Activated T-cell treated with anti-CD3 and anti-CD28 coated beads, Interleukin-2, amount 50 U/mL, for 48 hours (primary cell): Measurements from ENCODE around the gene MMP15.

Experiments used
- DNase-seq, 2 experiments: peaks; one replicate each; pipeline ENCODE4 v3.0.0-alpha.2; 2020

MMP15 gene

DNA sequence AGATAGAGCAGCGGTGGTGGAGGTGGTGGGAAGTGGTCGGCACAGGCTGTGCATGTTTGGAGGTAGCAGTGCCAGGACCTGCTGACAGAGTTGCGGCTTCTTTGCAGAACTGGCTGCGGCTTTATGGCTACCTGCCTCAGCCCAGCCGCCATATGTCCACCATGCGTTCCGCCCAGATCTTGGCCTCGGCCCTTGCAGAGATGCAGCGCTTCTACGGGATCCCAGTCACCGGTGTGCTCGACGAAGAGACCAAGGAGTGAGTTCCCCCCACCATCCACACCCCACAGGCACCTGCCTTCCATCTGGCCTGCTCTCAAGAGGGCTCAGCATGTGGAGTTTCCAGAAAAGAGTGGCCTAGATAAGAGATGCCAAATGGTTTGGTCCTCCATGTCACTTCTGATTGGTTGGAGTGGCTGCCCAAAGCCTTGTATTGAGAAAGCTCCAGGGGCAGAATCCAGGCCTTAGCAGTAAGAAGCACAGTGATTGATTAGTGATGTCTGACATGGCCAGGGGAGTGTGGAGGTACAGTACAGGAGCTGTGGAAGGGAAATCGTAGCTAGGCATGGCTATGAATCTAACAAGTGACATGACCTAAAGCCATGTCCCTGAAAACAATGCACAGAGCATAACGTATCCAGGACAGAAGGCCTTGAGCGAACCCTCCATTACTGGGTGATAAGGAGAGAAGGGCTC, 12.0 kb downstream of the MMP15 start:
- no peak for DNase-seq

- no peak for DNase-seq
Measured at GRCh38 chr16:58038219-58038641, 12.7 kb downstream of the MMP15 start.

DNA sequence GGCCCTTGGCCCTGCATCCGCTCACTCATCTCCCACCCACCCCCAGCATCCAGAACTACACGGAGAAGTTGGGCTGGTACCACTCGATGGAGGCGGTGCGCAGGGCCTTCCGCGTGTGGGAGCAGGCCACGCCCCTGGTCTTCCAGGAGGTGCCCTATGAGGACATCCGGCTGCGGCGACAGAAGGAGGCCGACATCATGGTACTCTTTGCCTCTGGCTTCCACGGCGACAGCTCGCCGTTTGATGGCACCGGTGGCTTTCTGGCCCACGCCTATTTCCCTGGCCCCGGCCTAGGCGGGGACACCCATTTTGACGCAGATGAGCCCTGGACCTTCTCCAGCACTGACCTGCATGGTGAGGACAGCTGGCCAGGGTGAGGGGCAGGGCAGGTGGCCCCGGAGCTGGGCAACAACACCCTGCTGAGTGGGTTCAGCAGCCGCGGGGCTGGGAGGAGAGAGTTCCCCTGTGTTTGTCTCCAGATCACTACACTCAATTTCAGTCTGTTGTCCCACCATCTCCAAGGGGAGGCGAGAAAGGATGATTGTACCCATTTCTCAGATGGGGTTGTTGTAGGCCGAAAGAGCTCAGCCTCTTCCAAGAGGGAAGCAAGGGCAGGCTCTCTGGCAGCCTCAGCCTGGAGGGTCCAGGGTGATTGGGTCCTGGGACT, 14.4 kb downstream of the MMP15 start:
- no peak for DNase-seq

GRCh38 chr16:58040496-58040846, 14.9 kb downstream of the MMP15 start:
- DNase-seq = no peak

GRCh38 chr16:58040945-58041627, 15.5 kb downstream of the MMP15 start:
- DNase-seq = no peak

GRCh38 chr16:58041628-58041955, 16.0 kb downstream of the MMP15 start:
- no peak for DNase-seq

GRCh38 chr16:58042001-58042885, 16.7 kb downstream of the MMP15 start:
- DNase-seq = no peak

GRCh38 chr16:58042886-58043515, 17.4 kb downstream of the MMP15 start:
- no peak for DNase-seq

DNA sequence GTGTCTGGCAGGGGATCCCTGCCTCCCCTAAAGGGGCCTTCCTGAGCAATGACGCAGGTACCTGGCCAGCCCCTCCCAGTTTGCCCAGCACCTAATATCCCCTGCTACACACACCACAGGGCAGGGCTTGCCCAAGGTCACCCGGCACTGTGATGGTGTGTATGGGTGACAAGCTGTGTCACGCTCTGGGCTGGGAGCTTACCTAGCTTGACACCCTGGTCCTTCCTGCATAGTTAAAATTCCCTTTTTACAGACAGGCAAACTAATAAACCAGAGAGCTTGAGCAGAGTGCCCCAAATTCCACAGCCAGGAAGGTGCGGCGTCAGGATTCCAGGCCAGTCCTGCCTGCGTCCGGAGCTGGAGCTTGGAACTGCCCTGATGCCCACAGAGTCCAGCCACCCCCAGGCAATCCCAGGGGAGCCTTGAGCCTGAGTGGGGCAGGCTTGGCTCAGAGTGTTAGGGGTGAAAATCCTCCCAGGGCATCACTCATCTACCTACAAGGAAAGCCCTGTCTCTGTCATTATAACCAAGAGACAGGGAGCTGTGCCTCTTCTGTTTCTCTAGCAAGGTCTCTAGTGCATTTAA, 18.1 kb downstream of the MMP15 start:
- no peak for DNase-seq

GRCh38 chr16:58044266-58045019, 18.9 kb downstream of the MMP15 start:
- DNase-seq = no peak

GRCh38 chr16:58045096-58045495, 19.5 kb downstream of the MMP15 start:
- DNase-seq = no peak

DNA sequence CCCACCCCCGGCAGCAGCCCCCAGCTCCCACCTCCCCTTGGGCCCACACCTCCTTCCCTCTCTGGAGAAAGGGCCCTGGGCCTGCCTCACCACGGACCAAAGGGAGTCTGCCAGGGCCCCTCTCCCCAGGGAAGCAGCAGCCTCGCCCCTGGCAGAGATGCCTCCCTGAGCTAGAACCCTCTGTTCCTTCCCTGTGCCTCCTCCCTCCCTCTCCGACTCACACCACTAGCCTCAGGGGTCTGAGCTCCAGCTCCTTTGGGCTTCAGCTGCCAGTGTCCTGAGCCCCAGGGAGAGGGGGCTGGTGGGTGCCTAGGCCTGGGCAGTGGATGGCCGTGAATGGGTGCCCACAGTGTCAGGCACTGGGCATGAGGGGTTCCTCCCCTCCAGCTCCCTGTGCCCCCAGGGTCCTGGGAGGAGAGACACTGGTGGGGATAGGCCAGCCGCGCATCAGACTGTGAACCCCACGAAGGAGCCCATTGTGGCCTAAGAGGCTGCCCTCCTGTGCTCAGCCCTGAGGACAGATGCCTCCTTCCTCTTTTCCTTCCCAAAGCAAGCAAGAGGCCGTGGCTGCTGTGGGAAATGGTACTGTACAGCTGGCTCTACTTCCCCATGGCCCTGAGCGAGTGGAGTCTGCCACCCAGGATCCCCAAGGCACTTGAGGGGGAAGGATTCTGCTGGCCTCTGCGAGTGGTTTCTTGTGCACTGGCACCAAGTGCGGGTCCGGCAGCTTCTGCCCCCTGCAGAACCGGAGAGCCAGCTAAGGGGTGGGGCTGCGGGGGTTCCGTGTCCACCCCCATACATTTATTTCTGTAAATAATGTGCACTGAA, 20.7 kb downstream of the MMP15 start:
- no peak for DNase-seq

DNA sequence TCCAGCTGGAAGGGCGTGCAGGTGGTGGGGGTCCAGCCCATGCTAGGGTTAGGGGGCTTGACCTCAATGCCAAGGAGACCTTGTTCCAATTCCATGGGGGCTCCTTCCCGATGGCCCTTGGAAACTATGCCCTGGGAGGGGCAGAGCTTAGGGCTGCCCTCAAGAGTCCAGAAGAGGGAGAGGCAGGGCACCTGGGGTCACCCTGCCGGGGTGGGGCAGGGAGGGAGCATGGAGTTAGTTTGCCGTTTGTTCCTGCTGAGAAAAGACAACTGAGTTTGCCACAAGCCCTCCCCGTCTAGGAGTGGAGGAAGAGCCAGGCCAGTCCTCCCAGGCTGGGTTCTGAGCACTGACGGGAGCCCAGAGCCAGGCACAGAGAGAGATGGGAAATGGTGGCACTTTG, 21.4 kb downstream of the MMP15 start:
- no peak for DNase-seq

GRCh38 chr16:58047557-58048348, 22.2 kb downstream of the MMP15 start:
- DNase-seq = no peak

- DNase-seq = no peak
Measured at GRCh38 chr16:58048494-58049231, 23.1 kb downstream of the MMP15 start.

GRCh38 chr16:58049232-58050185, 24.0 kb downstream of the MMP15 start:
- no peak for DNase-seq

DNA sequence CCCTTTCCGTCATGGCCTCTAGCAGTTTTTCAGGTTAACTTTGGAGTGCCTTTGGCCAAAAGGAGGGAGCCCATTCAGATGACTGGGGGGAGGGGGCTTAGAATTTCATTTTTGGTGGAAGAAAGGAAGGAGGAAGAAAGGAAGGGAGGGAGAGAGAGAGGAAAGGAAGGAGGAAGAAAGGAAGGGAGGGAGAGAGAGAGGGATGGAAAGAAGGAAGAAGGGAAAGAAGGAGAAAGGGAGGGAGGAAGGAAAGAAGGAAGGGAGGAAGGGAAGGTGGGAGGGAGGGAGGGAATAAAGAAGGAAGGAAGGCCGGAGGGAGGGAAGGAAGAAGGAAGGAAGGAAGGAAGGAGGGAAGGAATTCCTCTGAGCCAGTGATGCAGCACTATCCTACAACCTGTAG, 25.7 kb downstream of the MMP15 start:
- no peak for DNase-seq
